CD4-positive, alpha-beta T cell (primary cell): ENCODE data around the gene RNF39. TPM values are rescaled to one million over a fixed set of nuclear protein-coding genes. Genes with fewer than 3 reads are reported as not detected.

ENCODE experiments used
- ATAC-seq: fragments of 200-7000 bp; cut with Tn5 transposase; one replicate; pipeline ENCODE4 v1.10.0; 2022; ENCODE audit warnings: mild to moderate bottlenecking; ENCODE audit not compliant: poor library complexity
- CTCF ChIA-PET: fragments of 350-600 bp; sonication (Branson Sonifier 250); formaldehyde crosslinking; loops from one replicate; lab custom pipeline; 2021; ENCODE audit warnings: antibody characterized with exemption, inconsistent platforms; lab: Charles Lee
- POLR2A ChIA-PET: fragments of 350-600 bp; sonication (Branson Sonifier 250); formaldehyde crosslinking; loops from one replicate; lab custom pipeline; 2021; ENCODE audit warnings: antibody characterized with exemption, inconsistent platforms; lab: Charles Lee
- DNase-seq, 14 experiments: peaks; one replicate each; pipeline ENCODE4 v3.0.0-alpha.2; 2013 to 2020; ENCODE audit warnings: mixed read lengths in 2 of 14
- H3K27ac ChIP-seq, 2 donors: one replicate each; pipeline versions ENCODE4 v1.5.1 to v1.7.0; 2013; ENCODE audit warnings: low read length in 2 of 2, low read depth in 1 of 2, mild to moderate bottlenecking in 1 of 2
- H3K27me3 ChIP-seq, 2 experiments: 1 replicate in 1 of 2; 2 replicates in 1 of 2; pipeline versions ENCODE4 v1.6.1 to v1.7.0; 2013; ENCODE audit warnings: low read length in 2 of 2, control low read depth in 1 of 2, mild to moderate bottlenecking in 1 of 2, moderate library complexity in 1 of 2; ENCODE audit not compliant: insufficient read depth in 2 of 2, control insufficient read depth in 1 of 2
- H3K36me3 ChIP-seq: one replicate; pipeline ENCODE4 v1.6.1; 2013; ENCODE audit warnings: low read length, control low read depth; ENCODE audit not compliant: insufficient read depth
- H3K4me1 ChIP-seq: one replicate; pipeline ENCODE4 v1.6.1; 2013; ENCODE audit warnings: low read length, control low read depth; ENCODE audit not compliant: insufficient read depth
- H3K4me3 ChIP-seq: one replicate; pipeline ENCODE4 v1.5.1; 2013; ENCODE audit warnings: mild to moderate bottlenecking, low read length, moderate library complexity
- H3K9me3 ChIP-seq, 2 experiments: 1 replicate in 1 of 2; 2 replicates in 1 of 2; pipeline versions ENCODE4 v1.6.1 to v1.7.0; 2013; ENCODE audit warnings: low read length in 2 of 2, mild to moderate bottlenecking in 2 of 2, control low read depth in 1 of 2, moderate library complexity in 1 of 2; ENCODE audit not compliant: control insufficient read depth in 1 of 2, insufficient read depth in 1 of 2
- H3K27ac Mint-ChIP-seq: one replicate; pipeline ENCODE4 v1.8.0; 2020; ENCODE audit warnings: mixed read lengths
- H3K27me3 Mint-ChIP-seq: one replicate; pipeline ENCODE4 v1.8.0; 2021; ENCODE audit warnings: mixed read lengths
- H3K36me3 Mint-ChIP-seq: one replicate; pipeline ENCODE4 v1.8.0; 2021; ENCODE audit warnings: low read depth, mixed read lengths
- H3K4me1 Mint-ChIP-seq: one replicate; pipeline ENCODE4 v1.8.0; 2021; ENCODE audit warnings: low read depth, mixed read lengths
- H3K4me3 Mint-ChIP-seq: one replicate; pipeline ENCODE4 v1.8.0; 2020; ENCODE audit warnings: mild to moderate bottlenecking, mixed read lengths
- H3K9me3 Mint-ChIP-seq: one replicate; pipeline ENCODE4 v1.8.0; 2020; ENCODE audit warnings: mixed read lengths
- intact Hi-C, 2 experiments: fragments of 100-400 bp; cut with DNase I in 1 of 2; cut with micrococcal nuclease in 1 of 2; formaldehyde crosslinking; loops; one replicate each; pipeline versions ENCODE4 v1.15.1 to v1.9.0; 2023 to 2025; cut with DNase I, micrococcal nuclease
- total RNA-seq, 174 experiments: library from RNA in 2 of 174; stranded (reverse) in 2 of 174; gene quantifications; one replicate each; pipeline ENCODE4 v1.2.3 and lab custom pipeline; 2021 to 2026
- TF ChIP-seq, protein P1 (sequence below): fragments of 200-600 bp; IDR thresholded peaks from one replicate; pipeline ENCODE4 v1.8.0; 2022; ENCODE audit warnings: antibody characterized with exemption, mild to moderate bottlenecking

RNF39 gene
- total RNA-seq, 2 experiments from 2014 or later: not detected

DNA sequence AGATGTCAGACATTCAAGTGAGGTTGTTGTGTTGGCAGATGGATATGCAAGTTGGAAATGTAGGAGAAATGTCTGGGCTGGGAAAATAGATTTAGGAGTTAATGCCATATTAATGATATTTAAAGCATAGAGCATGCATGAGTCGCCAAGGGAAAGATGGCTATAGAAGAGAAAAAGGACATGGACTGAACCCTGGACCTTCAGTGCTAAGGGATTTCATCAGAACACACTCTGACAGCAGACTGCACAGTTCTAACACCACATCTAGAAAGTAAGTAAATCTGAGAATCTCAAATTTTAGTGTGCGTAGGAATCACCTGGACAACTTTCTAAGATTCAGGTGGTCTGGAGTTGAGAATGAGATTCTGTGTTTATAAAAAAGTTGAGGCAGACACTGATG lies 31.8 kb downstream of the RNF39 start:
- DNase-seq (no peak), ATAC-seq (no peak)
- no peaks in the 10 kb centered on the region for H3K4me1 ChIP-seq
- Mint-ChIP-seq H3K4me3 (no peak overlapping the region), H3K4me1 (peaks cover 13% of the 10 kb centered on the region), H3K36me3 (peaks cover 11% of the 10 kb centered on the region), H3K27me3 (no peaks in the 10 kb centered on the region), H3K27ac (no peak overlapping the region), H3K9me3 (no peaks in the 10 kb centered on the region)
- no peaks in the 10 kb centered on the region for H3K9me3 ChIP-seq
- H3K4me3 ChIP-seq: no peak overlapping the region
- intact Hi-C loops: no loop called here
- H3K36me3 ChIP-seq: no peaks in the 10 kb centered on the region
- no peak overlapping the region for H3K27ac ChIP-seq
- ChIA-PET POLR2A (interaction anchor here (1.5 kb wide), 1 partner anchor 17 kb away, joined by 3 read pairs; the partner anchor contains the start of gene POLR1H), CTCF (no interaction called here)
- TF ChIP-seq, protein P1, sequence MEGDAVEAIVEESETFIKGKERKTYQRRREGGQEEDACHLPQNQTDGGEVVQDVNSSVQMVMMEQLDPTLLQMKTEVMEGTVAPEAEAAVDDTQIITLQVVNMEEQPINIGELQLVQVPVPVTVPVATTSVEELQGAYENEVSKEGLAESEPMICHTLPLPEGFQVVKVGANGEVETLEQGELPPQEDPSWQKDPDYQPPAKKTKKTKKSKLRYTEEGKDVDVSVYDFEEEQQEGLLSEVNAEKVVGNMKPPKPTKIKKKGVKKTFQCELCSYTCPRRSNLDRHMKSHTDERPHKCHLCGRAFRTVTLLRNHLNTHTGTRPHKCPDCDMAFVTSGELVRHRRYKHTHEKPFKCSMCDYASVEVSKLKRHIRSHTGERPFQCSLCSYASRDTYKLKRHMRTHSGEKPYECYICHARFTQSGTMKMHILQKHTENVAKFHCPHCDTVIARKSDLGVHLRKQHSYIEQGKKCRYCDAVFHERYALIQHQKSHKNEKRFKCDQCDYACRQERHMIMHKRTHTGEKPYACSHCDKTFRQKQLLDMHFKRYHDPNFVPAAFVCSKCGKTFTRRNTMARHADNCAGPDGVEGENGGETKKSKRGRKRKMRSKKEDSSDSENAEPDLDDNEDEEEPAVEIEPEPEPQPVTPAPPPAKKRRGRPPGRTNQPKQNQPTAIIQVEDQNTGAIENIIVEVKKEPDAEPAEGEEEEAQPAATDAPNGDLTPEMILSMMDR: no peak
- no peaks in the 10 kb centered on the region for H3K27me3 ChIP-seq

DNA sequence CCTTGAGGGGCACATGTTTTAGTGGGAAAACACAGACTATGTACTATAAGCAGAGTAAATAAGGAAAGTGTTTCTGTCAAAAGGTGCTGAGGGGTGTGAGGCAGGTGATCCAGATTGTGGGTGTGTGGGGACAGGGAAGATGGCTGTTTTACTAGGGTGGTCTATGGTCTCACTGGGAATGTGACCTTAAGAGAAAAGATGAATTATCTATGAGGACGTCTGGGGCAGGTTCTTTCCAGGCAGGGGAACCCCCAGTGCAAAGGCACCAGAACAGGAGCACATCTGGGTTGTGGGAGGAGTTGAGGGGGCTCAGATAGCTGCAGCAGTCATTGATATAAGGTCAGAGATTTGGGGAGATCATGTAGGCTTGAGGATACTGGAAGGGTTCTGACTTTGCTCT lies 32.7 kb downstream of the RNF39 start:
- no peak overlapping the region for H3K27ac ChIP-seq
- ATAC-seq (no peak), DNase-seq (no peak)
- H3K9me3 ChIP-seq: no peaks in the 10 kb centered on the region
- H3K36me3 ChIP-seq: no peaks in the 10 kb centered on the region
- H3K4me3 ChIP-seq: no peak overlapping the region
- H3K27ac Mint-ChIP-seq: no peak overlapping the region
- peaks cover 13% of the 10 kb centered on the region for H3K4me1 Mint-ChIP-seq
- no peaks in the 10 kb centered on the region for H3K9me3 Mint-ChIP-seq
- H3K27me3 Mint-ChIP-seq: no peaks in the 10 kb centered on the region
- POLR2A ChIA-PET: no interaction called here
- H3K4me1 ChIP-seq: no peaks in the 10 kb centered on the region
- H3K27me3 ChIP-seq: no peaks in the 10 kb centered on the region
- CTCF ChIA-PET: no interaction called here
- TF ChIP-seq, protein P1: no peak
- H3K4me3 Mint-ChIP-seq: no peak overlapping the region
- intact Hi-C loops: no loop called here
- peaks cover 11% of the 10 kb centered on the region for H3K36me3 Mint-ChIP-seq

DNA sequence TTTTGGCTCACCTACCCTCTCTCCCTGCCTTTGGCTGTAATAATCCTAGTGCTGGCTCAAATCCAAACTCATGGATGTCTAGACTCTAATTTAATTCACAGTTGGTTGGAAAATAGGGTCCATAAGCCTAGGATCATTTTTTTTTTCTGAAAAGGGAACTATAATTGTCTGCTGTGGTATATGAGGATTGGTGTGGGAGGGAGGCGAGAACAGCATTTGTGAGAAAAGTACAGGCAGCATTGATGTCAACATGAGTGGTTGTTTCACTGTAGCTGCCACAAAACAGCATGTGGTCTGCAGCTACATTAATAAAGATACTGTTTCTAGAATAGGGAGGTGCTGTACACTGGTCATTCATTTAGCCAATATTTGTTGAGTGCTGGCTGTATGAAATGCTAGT lies 33.1 kb downstream of the RNF39 start:
- CTCF ChIA-PET: no interaction called here

More for the DNA sequence above, 33.1 kb downstream of the RNF39 start:
- intact Hi-C loops: no loop called here
- POLR2A ChIA-PET: no interaction called here
- H3K9me3 ChIP-seq: no peaks in the 10 kb centered on the region
- H3K4me3 ChIP-seq: no peak overlapping the region
- Mint-ChIP-seq H3K27ac (no peak overlapping the region), H3K9me3 (no peaks in the 10 kb centered on the region), H3K4me3 (no peak overlapping the region), H3K36me3 (peaks cover 11% of the 10 kb centered on the region), H3K4me1 (peaks cover 11% of the 10 kb centered on the region), H3K27me3 (no peaks in the 10 kb centered on the region)
- H3K27me3 ChIP-seq: no peaks in the 10 kb centered on the region
- TF ChIP-seq, protein P1: no peak
- H3K4me1 ChIP-seq: no peaks in the 10 kb centered on the region
- H3K27ac ChIP-seq: no peak overlapping the region
- H3K36me3 ChIP-seq: no peaks in the 10 kb centered on the region
- DNase-seq: no peak
- ATAC-seq: no peak
